K562 treated with DMSO at 1 percent for 12 hours (cell line): Measurements from ENCODE around the gene OR2T8. TPM values are rescaled to one million over a fixed set of nuclear protein-coding genes. Genes with fewer than 3 reads are reported as not detected.

Experiments
- total RNA-seq: library from RNA; unstranded; fragments of 300-600 nt; gene quantifications from 2 replicates; pipeline ENCODE4 v1.2.3, GENCODE V29; 2022; ENCODE audit not compliant: insufficient read depth

The OR2T8 gene
- total RNA-seq, result not detected in 2 replicates

DNA sequence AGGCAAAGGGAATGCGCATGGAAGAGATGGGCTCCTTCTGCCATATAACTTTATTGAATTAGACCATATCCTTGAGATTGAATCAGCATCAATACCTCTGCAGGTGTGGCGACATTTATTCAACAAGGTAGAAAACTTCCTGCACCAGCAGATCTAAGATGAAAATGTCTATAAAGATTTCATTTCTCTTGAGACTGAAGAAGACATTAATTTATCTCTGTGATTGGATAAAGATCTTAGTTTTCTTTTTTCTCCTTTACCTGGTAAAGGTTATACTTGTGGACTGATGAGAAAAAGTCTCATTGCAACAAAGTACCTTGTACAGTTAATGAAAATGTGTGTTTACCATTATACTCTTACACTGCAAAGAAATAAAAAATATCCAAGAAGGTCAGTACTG lies at the start of gene OR2T8:
Gene OR2T8, plus strand, starts transcription at position 301 of the 400 bp plus-strand sequence. CDS start 766 bp downstream, outside the sequence.

DNA sequence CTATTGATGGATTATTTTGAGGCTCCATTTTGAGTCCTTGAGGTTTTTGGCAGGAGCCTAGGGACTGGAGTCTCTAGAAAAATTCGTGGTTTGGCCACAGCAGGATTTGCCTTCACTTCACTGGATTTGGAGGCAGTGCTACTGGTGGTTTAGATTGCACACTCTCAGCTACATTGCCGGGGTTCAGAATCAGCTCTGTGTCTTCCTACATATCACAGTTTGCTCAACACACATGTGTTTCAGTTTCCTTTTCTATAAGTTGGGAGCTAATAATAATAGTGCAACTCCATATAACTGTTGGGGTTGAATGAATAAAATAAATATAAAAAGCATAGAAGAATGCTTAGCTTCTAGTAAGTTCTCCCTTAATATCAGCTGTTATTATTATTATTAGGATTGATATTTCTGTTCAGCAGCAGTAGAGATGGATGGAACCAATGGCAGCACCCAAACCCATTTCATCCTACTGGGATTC lies 24.9 kb upstream of the OR2T8 start, which contains the start of gene OR2W3:
Gene OR2W3, plus strand, starts transcription at position 425 of the 475 bp plus-strand sequence. Its CDS starts 0 bp downstream, at position 425.

GRCh38 chr1:247924868-247925267 lies 4.8 kb downstream of the OR2T8 start, which contains the start of gene OR2AJ1:
TSS of gene OR2AJ1 (plus strand) at chr1:247924889. CDS start at chr1:247933769, 8,880 bp downstream.

GRCh38 chr1:247948558-247948957 lies 28.5 kb downstream of the OR2T8 start, which contains the start of gene OR2L8:
TSS of gene OR2L8 (plus strand) at chr1:247948858. CDS start at chr1:247948858, 0 bp downstream.

DNA sequence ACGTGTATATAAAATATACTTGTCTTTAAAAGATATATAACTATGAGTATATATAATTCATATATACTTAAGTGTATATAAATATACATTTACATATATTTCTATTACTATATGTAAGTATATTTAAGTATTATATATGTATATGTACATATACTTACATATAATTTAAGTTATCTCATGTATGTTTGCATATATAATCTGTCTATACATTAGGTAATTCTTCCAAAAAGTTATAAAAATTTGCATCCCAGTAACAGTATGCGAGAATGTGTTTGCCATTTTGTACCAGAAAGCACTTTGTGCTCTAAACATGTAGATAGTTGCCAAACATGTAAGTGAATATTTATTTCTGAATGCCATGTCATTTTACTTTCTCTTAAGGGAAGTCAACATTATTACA lies 44.9 kb downstream of the OR2T8 start, which contains the start of gene OR2AK2:
Gene OR2AK2, plus strand, starts transcription at position 301 of the 400 bp plus-strand sequence. CDS start 144 bp downstream, outside the sequence.

Other genes with a start within 250 kb of the OR2T8 start
- gene OR13G1, start 240.5 kb upstream of the OR2T8 start, total RNA-seq, result not detected in 2 replicates
- not detected in 2 replicates for gene OR6F1, start 203.6 kb upstream of the OR2T8 start, total RNA-seq
- gene OR14K1, start 181.6 kb upstream of the OR2T8 start, total RNA-seq, result not detected in 2 replicates
- not detected in 2 replicates for gene OR14A2, start 172.1 kb upstream of the OR2T8 start, total RNA-seq
- not detected in 2 replicates for gene OR1C1, start 159.7 kb upstream of the OR2T8 start, total RNA-seq
- not detected in 2 replicates for gene OR14A16, start 96.1 kb upstream of the OR2T8 start, total RNA-seq
- gene OR11L1, start 78.4 kb upstream of the OR2T8 start, total RNA-seq, result not detected in 2 replicates
- 6.8 and 25.3 TPM in 2 replicates for gene TRIM58, start 63.1 kb upstream of the OR2T8 start, total RNA-seq
- gene OR2W3, start 24.7 kb upstream of the OR2T8 start, total RNA-seq, result 8.5 TPM in 1 of 2 replicates, not detected in the other
- gene OR2AJ1, start 4.6 kb downstream of the OR2T8 start, total RNA-seq, result not detected in 2 replicates
- not detected in 2 replicates for gene OR2L8, start 28.6 kb downstream of the OR2T8 start, total RNA-seq
- gene OR2AK2, start 45.0 kb downstream of the OR2T8 start, total RNA-seq, result not detected in 2 replicates
- gene OR2L5, start 93.4 kb downstream of the OR2T8 start, total RNA-seq, result not detected in 2 replicates
- not detected in 2 replicates for gene OR2L2, start 109.8 kb downstream of the OR2T8 start, total RNA-seq
- gene OR2L3, start 126.6 kb downstream of the OR2T8 start, total RNA-seq, result not detected in 2 replicates
- not detected in 2 replicates for gene OR2L13, start 174.9 kb downstream of the OR2T8 start, total RNA-seq
- gene OR2M5, start 224.9 kb downstream of the OR2T8 start, total RNA-seq, result not detected in 2 replicates